HG02798 (cell line): ENCODE measurements around the gene IKZF1.

Source experiments
- ATAC-seq: cut with Tn5 transposase; IDR thresholded peaks from one replicate; pipeline ENCODE4 v1.9.1; 2021; ENCODE audit warnings: mild to moderate bottlenecking; ENCODE audit not compliant: unreplicated experiment, poor library complexity

Gene IKZF1

DNA sequence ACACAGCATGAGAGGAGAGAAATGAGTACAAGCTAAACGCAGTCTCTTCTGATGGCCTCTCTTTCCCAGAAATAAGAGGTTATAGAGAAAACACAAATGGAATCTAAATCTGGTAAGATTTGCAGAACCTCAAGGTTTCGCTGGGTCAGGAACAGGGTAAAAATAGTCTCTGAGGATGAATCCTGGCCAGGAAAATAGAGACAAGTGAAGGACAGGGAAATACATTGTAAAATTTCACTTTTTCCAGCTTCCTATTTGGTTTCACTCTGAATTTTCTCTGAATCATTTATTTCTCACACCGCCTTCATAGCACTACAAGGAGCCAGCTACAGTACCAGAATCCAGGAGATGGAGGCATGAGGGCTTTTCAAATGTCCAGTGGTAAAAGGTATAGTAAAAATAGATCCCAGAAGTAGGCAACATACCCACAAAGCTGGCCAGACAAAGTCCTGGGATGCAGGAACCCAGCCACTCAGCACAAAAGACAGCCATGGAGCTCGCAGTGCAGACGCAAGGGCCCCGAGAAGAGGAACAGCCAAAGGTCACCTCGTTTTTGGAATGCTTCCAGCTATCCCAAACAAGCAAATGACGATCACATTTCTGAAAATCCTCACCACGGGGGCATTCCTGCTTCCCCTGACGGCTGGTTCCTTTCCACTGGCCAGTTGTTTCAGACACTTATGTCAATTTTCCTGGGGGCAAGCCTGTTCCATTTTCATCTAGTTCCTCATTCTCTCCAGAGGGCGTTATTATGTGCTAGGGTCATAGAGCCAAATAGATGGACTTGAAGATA lies 21.5 kb upstream of the IKZF1 start:
- no peak for ATAC-seq

DNA sequence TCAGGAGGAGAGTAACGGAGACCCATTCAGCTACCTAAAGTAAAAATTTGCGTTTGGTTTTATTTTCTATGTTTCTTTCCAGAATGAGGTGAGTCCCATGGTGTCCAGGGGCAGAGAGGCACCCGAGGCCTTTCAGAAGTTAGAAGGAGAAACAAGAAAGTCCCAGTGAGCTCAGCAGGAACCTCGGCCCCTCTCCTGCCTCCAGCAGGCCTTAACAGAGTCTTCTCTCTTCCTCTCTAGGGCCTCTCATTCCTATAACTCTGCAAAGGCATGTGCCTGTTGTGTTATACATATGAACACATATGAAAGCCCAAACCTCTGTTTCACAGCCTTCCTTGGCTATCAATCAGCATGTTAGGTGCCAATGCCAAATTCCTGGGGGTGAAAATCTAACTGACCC lies 20.8 kb upstream of the IKZF1 start:
- no peak for ATAC-seq

DNA sequence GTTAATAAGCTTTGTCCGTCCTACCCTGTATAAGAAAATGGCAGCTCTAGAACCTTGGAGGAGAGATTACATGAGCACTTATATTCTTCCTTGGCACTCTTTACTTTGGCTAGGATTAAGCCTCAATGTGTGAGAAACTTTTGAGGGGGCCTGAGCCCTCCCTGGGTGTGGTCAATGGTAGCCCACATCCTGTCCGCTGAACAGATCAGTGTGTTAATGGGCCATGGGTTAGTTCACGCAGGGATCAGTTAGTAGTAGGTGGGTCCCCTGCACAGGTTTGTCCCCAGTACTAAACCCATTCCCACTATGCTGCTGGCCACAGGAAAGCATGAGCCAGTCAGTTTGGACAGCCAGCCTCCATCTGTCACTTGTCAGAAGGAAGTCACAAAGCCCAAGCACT lies 20.2 kb upstream of the IKZF1 start:
- no peak for ATAC-seq

DNA sequence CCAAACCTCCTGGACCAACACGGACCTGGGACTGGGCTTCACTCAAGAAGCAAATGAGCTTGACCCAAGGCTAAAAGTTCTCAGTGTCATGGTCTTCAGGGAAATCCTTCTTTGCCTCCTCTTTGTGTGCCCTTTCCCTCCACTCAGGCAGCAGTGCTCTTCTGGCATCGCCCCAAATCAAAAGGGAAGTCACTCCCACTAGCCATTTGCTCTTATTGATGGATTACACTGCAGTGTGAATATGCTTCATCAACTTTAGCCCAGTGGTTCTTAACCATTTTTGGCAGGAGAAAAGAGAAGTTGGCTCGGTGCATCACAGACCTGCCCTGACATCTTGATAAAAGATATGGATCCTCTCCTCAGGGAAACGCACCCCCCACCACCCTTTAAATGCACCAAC lies 19.2 kb upstream of the IKZF1 start:
- no peak for ATAC-seq

DNA sequence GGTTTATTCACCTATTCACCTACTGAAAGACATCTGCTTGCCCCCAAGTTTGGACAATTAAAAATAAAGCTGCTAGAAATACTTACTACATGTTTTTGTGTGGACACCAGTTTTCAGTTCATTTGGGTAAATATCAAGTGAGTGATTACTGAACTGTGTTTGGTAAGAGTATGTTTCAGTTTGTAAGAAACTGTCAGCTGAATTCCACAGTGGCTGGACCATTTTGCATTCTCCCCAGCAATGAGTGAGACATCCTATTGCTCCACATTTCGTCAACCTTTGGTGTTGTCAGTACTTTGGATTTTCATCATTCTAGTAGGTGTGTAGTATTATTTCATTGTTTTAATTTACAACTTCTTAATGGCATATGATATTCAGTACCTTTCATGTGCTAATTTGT lies 17.4 kb upstream of the IKZF1 start:
- no peak for ATAC-seq

DNA sequence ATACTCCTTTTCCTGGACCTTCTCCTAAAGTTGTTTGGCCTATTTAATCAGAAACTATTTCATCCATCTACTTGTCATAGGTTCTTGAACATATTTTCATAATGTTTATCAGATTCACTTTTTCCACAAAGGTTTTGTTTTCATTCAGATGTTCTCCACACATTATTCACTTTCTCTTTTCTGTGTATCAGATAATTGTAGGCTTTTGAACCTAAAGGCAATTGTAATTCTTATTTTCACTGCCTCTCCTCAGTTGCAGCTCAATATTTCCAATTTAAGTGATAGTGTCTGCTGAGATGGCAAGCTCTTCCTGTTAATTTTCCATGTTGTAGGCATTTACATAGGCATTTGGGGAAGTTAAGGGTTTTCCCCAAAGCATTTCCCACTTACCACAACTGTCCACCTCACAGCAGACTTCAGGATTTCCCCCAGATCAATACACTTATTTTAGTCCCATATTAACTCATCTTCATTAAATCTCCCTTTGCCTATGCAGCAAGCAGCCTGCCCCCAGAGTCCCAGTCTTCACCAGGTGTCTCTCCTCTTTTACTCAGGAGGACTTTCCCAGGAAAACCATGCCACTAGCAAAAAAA lies 12.3 kb upstream of the IKZF1 start:
- ATAC-seq, result no peak

DNA sequence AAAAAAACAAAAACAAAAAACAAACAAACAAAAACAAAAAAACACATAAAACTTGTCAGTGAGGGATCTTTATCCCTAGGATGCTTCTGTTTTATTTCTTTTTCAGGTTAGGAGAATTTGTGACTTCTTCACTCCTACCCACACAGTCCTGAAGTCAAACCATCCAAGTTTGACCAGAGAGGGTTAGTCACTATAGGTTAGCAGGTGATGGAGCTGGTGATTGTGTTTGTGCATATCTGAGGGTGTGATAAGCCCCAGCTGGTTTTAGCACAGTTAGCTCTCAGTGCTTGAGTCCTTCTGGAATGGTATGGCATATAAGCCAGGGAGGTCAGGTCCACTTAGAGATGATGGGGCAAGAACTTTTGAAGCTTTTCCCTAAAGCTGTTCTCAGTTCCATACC lies 11.8 kb upstream of the IKZF1 start:
- ATAC-seq, result peak; percentile 37

DNA sequence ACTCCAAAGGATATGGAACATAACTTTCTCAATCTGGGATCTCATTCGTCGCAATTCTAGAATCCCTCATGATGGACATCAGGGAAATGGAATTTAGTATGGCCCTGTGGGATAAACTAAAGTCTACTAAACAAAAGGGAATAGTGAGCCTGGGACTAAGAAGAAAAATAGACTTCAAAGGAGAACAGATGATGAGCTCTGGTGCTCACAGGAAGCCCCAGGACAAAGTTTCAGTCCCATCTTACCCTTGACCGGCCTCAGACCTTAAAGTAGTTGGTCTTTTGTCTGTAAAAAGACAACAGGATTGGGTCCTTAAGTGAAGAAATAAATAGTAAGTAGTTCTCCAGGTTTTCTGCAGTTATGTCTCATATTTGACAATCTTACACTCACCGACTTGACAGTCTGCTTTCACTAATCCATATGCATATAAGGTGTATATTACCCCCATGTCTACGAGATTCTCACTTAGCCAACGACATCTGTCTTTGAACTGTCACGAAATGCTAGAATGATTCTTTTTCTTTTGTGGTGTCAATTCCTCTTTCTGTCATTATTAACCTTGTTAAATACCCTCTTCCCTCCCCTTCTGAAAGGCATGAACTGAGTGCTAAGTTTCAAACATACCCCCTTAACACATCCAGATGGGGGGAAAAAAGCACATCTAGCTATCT lies 10.9 kb upstream of the IKZF1 start:
- ATAC-seq, result peak; percentile 72

DNA sequence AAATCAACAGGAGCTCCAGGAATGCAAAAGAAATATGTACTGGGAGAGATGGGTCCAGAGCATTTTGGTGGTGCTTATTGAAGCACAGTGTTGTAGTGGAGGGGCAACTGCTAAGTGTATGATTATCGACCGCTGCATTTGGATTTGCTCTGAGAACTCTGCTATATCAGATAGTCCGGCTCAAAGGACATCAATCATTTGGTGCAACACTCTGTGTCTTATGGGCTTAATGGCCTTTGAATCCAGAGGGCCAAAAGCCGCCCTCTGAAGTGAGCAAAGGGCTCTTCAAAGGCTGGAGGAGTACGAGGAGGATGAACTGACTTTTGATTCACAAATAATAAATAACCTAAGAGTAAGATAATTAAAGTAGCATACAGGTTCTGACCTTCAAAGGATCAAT lies 9.4 kb upstream of the IKZF1 start:
- ATAC-seq, result no peak

DNA sequence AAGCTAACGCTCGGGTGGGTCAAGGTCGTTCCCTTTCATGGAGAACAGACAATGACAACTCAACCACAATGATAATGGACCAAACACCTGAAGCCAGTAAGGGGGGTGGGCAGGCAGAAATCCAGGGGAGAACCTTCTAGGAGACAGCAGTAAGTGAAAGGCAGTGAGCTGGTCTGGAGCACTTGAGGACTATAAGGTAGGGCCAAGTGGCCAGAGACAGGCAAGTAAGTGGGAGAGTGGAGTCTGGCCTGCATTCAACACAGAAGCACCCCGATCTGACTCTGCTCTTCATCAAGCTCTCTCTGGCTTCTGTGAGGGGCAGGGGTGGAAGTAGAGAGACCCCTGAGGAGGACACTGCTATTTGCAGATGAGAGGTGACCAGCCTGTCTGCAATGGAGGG lies 7.7 kb upstream of the IKZF1 start:
- ATAC-seq, result no peak

DNA sequence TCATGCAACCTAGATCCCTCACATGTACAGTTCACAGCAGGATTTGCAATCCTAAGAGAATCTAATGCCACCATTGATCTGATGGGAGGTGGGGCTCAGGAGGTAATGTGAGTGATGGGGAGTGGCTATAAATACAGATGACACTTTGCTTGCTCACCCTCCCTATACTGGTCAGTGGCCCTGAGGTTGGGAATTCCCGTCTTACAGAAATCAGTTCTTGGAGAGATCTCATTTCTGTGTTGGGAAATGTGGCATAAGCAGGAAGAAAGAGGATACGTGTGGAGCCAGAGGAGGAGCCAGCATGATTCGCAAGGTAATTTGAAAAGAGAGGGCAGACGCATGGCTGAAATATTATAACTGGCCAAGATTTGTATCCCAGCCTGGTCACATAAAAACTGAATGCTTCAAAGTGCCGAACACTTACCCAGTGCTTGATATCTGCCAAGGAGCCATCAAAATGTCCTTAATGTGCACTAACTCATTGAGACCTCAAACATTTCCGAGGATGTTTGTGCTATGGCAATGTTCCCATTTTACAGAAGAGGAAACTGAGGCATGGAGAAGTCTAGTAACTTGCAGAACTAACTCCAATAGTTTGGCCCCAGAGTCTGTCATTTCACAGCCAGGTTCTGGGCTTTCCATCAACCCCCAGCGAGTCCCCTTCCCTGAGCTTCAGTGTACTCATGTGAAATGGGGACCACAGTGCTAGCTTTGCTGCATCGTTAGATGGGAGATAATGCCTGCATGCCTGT lies 5.5 kb upstream of the IKZF1 start:
- no peak for ATAC-seq

DNA sequence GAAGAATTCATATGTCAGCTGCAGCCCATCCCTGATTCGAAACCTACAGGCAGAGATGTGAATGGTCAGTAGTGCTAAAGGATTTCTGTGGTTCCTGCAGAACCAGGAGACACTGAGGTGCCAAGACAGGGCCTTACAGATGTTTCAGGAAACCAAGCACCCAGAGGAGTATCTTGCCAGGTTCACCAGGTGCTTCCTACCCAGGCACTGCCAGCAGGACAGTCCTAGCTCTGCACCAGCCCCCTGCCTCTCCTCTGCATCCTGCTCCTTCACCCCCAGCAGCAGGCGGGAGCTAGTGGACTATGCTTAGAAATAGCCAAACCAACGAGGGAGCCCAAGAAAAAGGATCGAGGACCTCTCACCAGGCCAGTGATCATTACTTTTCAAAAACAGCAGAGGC lies 4.2 kb upstream of the IKZF1 start:
- no peak for ATAC-seq

DNA sequence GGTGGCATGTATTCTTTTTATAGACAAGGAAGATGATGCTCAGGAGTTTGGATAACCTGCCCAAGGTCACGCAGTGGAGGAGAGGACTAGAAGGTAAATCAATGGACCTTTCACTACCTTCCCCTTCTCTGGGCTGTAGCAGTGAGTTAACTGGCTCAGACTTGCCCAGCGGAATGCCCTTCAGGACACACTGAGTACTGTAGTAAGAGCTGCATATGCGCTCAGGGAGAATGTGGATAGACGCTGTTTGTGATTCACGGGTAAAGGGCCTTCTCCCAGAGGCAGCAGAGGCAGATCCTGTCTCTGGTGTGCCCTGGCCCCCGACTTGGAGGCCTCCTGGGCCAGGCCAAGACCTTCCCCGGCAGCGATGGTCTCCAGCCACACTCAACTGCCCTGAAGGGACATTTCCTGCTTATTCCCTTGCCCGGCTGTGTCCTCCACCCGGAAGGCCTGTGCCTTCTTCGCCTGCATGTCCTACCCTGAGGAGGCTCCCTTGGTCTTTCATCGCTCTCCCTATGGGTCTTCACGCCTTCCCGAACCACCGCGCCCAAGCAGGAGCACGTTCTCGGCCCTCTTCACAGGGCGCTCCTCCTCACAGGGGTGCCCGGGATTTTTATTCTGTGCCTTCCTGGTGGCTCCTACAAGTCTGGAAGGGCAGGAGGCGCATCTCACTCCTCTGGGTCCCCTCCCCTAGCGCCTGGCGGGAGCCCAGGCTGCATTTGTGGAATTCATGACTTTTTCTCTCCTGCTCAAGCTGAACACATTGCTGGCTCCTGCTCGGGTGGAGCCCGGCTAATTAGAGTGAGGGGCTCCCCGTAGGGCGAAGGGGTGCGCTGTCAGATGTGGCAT lies 1.8 kb upstream of the IKZF1 start:
- no peak for ATAC-seq

DNA sequence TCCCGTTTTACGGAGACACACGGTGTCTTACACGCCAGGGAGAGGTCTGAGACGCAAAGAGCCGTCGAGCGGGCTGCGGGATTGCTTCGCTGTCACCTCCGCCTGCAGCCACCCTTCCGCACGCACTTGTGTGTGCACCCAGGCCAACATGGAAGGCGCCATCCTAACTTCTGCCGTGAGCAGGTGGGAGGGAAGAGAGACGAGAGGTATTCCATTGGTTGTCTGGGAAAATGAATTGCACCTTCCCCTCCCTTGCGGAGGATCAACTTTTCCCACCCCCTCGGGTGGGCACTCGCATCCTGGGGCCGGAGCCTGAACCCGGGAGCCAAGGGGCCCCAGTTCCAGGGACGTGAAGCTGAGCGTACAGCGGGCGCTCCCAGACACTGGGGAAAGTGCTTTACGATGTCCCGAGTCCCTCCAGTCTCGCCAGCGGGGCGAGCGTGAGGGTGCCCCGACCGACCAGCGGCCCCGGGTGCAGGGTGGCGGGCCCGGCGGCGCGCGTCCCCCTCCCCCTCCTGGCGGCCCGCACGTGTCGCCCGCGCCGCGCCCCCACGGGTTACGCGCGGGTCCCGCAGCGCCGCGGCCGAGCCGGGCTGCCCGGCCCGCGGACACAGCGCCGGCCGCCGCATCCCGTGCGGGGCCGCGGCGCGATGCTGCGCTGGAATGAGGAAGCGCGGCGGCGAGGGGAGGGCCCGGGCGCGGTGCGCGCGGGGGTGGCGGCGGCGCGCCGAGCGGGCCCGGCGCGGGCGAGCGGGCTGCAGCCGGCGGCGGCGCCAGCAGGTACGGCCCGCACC lies 984 bp upstream of the IKZF1 start:
- peak; percentile 27 for ATAC-seq

DNA sequence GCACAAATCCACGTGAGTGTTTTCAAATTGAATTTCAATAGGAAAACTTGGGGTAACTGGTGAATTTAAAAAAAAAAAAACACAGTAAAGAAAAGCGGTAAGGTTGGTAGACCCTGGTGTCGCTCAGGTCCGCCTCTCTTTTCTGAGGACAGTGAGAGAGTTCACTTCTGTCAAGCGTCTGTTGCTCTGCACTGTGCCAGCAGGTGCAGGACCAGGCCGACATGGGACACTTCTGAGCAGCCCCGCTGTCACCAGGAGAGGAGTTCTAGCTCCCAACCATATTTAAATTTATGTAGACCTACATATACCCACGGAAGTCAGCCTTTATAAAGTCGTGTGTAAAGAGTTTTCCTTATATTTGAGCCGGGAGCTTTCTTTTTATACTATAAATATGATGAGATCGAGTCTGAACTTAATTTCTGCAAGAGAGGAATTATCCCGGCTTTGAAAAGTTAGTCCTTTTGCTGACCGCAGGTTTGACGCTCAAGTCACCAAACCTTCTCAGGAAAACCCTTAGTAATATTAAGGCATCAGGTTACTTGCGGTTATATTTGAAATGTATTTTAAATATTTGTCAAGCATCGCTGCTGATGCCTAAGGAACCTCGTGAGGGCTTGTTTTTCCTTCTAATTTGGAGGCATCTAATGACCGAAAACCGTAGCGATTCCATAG lies 531 bp downstream of the IKZF1 start:
- peak; percentile 46 for ATAC-seq

DNA sequence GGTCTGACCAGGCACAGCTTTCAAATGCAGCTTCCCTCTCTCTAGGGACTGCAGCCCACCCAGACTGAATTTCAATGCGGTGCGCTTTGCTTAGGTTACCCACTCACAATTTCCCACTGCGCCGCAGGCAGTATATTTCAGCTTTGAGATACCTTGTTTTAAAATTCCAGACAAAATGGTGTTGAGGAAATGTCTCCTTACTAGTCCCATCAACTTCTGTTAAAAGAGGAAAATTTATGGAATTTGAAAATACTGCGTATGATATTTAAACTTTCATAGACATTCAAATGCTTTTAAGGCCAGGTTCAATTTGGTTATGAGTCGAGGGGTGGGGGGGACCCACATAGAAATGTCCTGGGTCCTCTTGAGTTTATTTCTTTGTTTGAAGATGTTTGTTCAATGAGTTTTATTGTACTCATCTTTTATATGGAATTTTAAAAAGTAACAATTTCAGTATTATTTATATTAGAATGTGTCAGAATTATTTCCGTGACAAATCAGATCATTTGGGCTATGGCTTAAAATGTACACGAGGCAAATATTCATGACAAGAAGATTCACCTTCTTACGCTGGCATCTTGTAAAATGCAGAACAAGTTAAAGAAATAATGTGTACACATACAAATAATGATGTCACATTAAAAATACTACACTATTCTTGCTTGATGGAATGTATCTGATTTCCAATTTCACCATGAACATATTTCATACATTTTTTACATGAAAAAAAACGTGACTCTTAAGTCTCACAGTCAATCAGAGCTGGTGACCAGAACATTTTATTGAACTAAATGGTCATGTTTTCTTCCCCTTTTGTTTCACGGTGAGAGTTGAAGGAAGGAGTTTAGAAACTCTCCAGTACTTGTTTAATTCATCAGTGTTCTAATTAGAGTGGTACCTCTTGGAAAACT lies 1.3 kb downstream of the IKZF1 start:
- no peak for ATAC-seq

DNA sequence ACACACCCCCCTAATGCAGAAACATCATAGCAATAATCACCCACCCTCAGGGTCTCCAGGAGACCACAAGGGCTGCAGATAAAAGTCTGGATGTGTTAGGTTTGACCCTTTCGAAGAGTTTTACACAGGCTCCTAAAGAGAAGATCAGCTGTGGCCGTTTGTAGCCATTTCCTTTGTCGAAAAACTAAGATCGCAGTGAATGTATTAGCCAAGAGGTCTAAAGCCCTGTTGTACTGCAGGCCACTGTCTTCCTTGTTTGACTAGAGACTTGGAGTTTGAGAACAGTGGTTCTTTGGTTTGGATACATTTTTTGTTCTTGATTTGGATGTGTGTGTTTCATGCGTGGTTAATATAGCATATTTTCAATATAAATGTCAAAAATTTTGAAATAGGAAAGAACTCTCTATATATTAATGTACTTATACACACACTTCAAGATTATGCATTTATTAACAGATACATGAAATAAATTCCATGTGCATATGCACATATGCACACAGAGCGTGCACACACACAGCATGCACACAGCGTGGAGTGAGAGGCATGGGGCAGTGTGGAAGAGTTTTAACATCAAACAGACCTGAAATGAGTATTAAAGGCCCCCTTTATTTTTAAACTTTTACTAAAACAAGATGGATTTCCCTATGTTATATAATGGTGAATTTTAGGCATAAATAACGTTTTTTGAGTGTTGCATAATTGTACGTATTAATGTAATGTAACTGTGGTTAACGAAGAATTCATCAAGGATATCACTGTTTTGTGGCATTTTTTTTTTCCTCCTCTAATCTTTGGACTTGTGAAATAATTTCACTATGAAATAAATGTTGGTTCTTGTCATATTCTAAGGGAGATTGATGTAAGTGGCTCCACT lies 2.2 kb downstream of the IKZF1 start:
- no peak for ATAC-seq
